ENCODE data around the gene YJEFN3. TPM values are rescaled to one million over a fixed set of nuclear protein-coding genes. Genes with fewer than 3 reads are reported as not detected.

Gene YJEFN3
- total and polyA plus RNA-seq, 10 of the 15 experiments (the other 5 are each of a cell fraction or from before 2014, with no cell fraction given) = 0.05 to 6.9 (median 3.5) TPM

DNA sequence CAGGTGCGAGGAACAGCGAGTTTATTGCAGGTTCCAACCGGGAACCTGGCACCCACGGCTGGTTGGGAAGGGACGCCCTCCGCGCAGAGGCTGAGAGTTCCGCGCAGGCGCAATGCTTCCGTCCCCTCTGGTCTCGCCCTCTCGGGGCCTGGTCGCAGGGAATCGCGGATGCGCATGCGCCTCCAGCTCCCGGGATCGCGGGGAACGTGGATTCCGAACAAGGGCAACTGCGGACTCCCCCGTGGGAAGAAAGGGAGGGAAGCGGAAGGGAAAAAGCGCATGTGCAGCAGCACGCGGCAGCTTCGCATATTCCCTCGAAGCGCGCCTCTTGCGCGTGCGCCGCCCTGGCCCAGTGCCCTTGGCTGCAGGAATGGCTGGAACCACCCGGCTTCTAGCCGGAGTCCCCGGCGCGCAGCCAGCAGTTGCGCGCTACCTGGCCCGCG, 14.5 kb upstream of the YJEFN3 start:
- RAD21 ChIA-PET (ENCODE audit: unreplicated experiment) = no interaction called here
- H3K9ac ChIP-seq (ENCODE audit: control insufficient read depth, insufficient read depth, low read length) = no peak overlapping the region
- H3K9me3 ChIP-seq (replicated peaks; ENCODE audit: control insufficient read depth, insufficient read depth, low read length) = no peaks in the 10 kb centered on the region
- no peak overlapping the region for H3K4me2 ChIP-seq (ENCODE audit: control insufficient read depth, insufficient read depth)
- H3K4me3 ChIP-seq = no peak overlapping the region
- no peak for TF ChIP-seq SIN3A (IDR thresholded peaks at IDR 0.05; ENCODE audit: low read depth, low read length)
- no peak for TF ChIP-seq CHD4 (IDR thresholded peaks at IDR 0.05)
- no peak for TF ChIP-seq JUNB (IDR thresholded peaks at IDR 0.05)
- TF ChIP-seq, protein P1, sequence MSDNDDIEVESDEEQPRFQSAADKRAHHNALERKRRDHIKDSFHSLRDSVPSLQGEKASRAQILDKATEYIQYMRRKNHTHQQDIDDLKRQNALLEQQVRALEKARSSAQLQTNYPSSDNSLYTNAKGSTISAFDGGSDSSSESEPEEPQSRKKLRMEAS (IDR thresholded peaks at IDR 0.05; ENCODE audit: low read depth, low read length) = no peak
- TF ChIP-seq PAX5 (IDR thresholded peaks at IDR 0.05; ENCODE audit: borderline replicate concordance, low read depth, low read length) = no peak
- TF ChIP-seq EZH2 (IDR thresholded peaks at IDR 0.05; ENCODE audit: borderline replicate concordance, control insufficient read depth, low read depth, low read length) = no peak
- no peak for TF ChIP-seq NBN (IDR thresholded peaks at IDR 0.05)
- TF ChIP-seq MEF2A (IDR thresholded peaks at IDR 0.05; ENCODE audit: insufficient read depth, low read depth, low read length) = no peak
- TF ChIP-seq NR2C1 (IDR thresholded peaks at IDR 0.05) = no peak
- no peak for TF ChIP-seq IKZF2 (IDR thresholded peaks at IDR 0.05)
- no peak for TF ChIP-seq ZNF217 (IDR thresholded peaks at IDR 0.05)
- TF ChIP-seq, protein P2, sequence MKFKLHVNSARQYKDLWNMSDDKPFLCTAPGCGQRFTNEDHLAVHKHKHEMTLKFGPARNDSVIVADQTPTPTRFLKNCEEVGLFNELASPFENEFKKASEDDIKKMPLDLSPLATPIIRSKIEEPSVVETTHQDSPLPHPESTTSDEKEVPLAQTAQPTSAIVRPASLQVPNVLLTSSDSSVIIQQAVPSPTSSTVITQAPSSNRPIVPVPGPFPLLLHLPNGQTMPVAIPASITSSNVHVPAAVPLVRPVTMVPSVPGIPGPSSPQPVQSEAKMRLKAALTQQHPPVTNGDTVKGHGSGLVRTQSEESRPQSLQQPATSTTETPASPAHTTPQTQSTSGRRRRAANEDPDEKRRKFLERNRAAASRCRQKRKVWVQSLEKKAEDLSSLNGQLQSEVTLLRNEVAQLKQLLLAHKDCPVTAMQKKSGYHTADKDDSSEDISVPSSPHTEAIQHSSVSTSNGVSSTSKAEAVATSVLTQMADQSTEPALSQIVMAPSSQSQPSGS (IDR thresholded peaks at IDR 0.05; ENCODE audit: low read length) = no peak
- no peak for TF ChIP-seq SREBF2 (IDR thresholded peaks at IDR 0.05; ENCODE audit: low read length)
- TF ChIP-seq NFIC (IDR thresholded peaks at IDR 0.05; ENCODE audit: low read depth, low read length) = no peak
- TF ChIP-seq EGR1 (IDR thresholded peaks at IDR 0.05; ENCODE audit: borderline replicate concordance in 1 of 2, low read depth in 2 of 2, low read length in 2 of 2) = no peak
- no peak for TF ChIP-seq FOXM1 (IDR thresholded peaks at IDR 0.05; ENCODE audit: low read depth, low read length)
- intact Hi-C loops (cut with micrococcal nuclease; ENCODE audit: unreplicated experiment) = no loop called here
- 94% methylated on average over 44 of the region's 46 CpGs for WGBS (ENCODE audit: insufficient coverage, insufficient replicate concordance, low lambda C conversion rate, missing lambda C conversion rate)
- POLR2A ChIA-PET = interaction anchor here (0.6 kb wide), 1 partner anchor 446 kb away, joined by 3 read pairs; no protein-coding TSS in a partner anchor
- CTCF ChIA-PET = no interaction called here
- FAIRE-seq = no peak
- ATAC-seq = no peak
- H3K4me1 ChIP-seq (ENCODE audit: control insufficient read depth, insufficient read depth, low read length) = peaks cover 7% of the 10 kb centered on the region; the same call in 1 of the 2 replicates
- H4K20me1 ChIP-seq (ENCODE audit: control insufficient read depth, insufficient read depth) = no peaks in the 10 kb centered on the region
- SMC1A ChIA-PET (ENCODE audit: uncharacterized antibody, unreplicated experiment) = no interaction called here
- no peaks in the 10 kb centered on the region for H3K27me3 ChIP-seq (replicated peaks in 1 of 2; ENCODE audit: control insufficient read depth in 2 of 2, insufficient read depth in 2 of 2, low read length in 1 of 2)
- in situ Hi-C loops (cut with MboI) = no loop called here
- H3K79me2 ChIP-seq (ENCODE audit: control insufficient read depth, insufficient read depth, low read length) = peaks cover 27% of the 10 kb centered on the region
- H2AFZ ChIP-seq (ENCODE audit: control insufficient read depth, low read depth, low read length) = no peak overlapping the region
- no TSS peak for BruUV-seq (replicated peaks)
- DNase-seq (ENCODE audit: low read depth, low spot score) = no peak
- peaks cover under 1% of the 10 kb centered on the region in 2 experiments; a peak in 2 of 4 replicates for H3K36me3 ChIP-seq (ENCODE audit: control insufficient read depth in 2 of 2, insufficient read depth in 2 of 2, low read length in 1 of 2)
- H3K27ac ChIP-seq (ENCODE audit: control insufficient read depth, insufficient read depth) = no peak overlapping the region

Data from GM12878 (cell line).